SIG-M5 treated with dmso at 0.1 percent for 504 hours (cell line): ENCODE measurements around the gene NUP98.
A peak's percentile ranks its signal among the peaks of the same experiment; 100 is the strongest.
"Not testable (repeated sequence)": the region's sequence is repeated elsewhere in the genome, so short reads cannot be mapped to it uniquely, and the experiment has no call there.

ENCODE experiments used
- DNase-seq: peaks from one replicate; lab custom pipeline; 2025; ENCODE audit not compliant: unreplicated experiment; lab: John Stamatoyannopoulos, UW

Gene NUP98

DNA sequence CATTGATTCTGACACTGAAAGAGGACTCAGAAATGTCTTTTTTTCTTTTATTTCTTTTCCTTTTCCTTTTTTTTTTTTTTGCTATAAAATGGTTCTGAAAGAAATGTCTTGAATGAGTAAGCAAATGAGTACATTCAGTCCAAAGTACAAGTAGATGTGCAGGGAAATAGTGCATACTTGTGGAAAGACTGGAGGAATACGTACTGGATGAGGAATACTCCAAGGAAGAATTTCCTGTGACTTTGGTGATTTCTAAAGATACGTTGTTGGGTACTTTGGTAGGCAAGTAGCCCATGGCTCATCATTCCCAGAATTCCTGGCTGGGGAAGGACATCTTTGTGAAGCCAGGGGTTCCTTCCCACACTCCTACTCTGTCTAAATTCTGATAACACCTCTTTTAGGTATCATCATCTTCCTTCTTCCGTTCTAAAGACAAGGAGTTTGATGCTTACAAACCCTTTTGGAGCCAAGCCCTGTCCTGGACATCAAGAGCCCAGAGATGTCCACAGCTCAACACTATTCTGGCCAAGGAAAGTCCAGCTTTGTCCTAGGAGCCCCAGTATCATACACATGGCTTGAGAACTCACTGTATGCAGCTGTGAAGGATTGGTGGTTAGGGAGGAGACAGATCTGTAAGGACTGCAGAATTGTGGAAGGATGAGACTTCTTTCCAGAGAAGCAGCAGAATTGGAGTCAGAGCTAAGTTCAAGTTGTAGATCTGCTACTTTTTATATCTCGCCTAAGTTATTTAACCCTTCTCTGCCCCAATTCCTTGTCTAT, 4.8 kb upstream of the NUP98 start:
- DNase-seq, result no peak

DNA sequence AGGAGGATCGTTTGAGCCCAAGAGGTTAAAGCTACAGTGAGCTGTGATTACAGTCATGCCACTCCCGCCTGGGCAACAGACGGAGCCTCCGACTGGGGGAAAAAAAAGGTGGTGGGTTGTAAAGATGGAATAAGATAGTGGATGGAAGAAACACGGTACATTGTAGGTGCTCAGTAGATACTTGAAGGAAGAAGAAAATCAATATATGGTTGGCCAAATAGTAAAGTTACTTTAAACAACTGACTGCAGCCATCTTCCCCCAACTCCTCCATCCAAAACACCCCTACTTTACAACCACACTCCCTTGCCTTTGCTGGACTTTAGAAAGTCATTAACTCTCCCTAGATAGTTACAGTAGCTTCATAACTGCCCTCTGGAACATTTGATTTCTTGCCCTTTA, 2.5 kb upstream of the NUP98 start:
- DNase-seq, result no peak

DNA sequence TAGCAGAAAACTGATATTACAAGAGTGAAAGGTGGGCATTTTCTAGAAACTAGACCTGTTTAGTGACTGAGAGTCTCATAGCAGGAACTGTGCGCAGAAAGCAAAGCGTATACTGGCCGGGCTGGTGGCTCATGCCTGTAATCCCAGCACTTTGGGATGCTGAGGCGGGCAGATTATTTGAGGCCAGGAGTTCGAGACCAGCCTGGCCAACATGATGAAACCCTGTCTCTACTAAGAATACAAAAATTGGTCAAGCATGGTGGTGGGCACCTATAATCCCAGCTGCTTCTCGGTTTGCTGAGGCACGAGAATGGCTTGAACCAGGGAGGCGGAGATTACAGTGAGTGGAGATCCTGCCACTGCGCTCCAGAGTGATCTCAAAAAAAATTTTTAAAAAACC, 1.8 kb upstream of the NUP98 start:
- DNase-seq, result no peak

- no peak for DNase-seq
Measured at GRCh38 chr11:3796801-3797328, 489 bp downstream of the NUP98 start.

DNA sequence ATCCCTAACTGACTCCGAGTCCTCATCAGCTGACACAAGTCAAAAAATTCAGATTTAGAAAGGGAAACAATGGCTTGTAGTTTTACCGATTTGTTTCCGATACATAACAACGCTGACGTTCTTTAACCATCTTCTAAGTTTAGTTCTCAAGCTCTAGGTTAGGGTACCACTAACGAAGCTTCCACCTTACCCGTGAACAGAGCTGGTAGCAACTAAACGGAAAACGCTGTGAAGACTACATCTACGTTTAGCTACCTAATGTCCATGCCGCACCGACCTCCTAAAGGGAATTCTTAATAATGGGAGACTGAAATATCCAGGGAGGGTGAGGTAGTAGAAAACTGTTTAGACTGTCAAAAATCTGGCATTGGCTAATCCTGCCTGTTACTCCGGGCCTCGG, 1.0 kb downstream of the NUP98 start:
- no peak for DNase-seq

GRCh38 chr11:3796002-3796311, 1.4 kb downstream of the NUP98 start:
- no peak for DNase-seq

DNA sequence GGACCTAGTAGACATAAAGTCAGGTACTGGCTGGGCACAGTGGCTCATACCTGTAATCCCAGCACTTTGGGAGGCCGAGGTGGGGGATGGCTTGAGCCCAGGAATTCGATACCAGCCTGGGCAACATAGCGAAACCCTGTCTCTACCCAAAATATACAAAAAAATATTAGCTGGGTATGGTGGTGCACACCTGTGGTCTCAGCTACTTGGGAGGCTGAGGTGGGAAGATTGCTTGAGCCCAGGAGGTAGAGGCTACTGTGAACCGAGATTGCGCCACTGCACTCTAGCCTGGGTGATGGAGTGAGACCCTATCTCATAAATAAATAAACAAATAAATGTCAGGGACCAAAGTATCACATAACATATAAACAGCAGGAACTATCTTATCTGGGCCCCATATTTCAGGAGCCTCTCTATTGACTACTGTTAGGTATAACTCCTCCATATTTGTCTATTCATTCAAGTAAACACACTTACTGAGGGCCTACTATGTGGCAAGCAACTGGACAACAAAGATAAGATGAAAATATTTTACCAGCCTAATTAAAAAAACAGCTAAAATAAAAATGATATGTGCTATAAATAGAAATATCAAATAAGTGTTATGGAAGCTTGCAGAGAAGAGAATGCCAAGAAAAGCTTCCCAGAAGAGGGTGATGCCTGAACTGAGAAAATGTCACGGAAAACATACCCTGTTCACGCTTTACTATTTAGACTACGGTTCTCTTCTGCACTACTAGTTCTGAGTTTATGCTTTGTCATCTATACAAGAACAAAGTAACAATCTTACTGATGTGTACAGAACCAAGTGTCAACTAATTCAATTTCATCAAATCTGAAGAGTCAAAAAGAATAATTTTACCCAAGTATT, 2.0 kb downstream of the NUP98 start:
- DNase-seq, result no peak

DNA sequence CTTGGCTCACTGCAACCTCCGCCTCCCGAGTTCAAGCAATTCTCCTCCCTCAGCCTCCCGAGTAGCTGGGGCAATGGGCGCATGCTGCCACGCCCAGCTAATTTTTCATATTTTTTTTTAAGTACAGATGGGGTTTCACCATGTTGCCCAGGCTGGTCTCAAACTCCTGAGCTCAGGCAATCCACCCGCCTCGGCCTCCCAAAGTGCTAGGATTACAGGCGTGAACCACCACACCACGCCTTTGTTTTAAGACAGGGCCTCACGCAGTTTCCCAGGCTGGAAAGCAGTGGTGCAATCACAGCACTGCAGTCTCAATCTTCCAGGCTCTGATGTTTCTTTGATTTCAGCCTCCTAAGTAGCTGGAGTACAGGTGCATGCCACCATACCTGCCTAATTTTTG, 3.0 kb downstream of the NUP98 start:
- DNase-seq, result not testable (repeated sequence)

- no peak for DNase-seq
Measured at GRCh38 chr11:3786781-3787428, 10.4 kb downstream of the NUP98 start.

DNA sequence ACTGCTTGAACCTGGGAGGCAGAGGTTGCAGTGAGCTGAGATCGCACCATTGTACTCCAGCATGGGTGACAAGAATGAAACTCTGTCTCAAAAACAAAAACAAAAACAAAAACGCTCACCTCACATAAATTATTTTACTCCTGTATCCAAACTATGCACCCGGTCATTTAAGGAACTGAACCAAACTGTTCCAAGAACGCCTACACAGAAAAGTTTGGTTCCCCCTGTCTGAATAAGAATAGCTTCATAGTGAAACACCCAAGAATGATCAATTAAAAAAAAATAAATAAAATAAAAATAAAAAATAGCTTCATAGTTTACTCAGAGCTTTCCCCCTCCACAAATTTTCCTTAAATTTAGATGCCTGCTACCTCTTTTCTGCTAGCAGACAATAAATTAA, 13.7 kb downstream of the NUP98 start:
- no peak for DNase-seq

GRCh38 chr11:3782963-3783362, 14.4 kb downstream of the NUP98 start:
- DNase-seq, result no peak

DNA sequence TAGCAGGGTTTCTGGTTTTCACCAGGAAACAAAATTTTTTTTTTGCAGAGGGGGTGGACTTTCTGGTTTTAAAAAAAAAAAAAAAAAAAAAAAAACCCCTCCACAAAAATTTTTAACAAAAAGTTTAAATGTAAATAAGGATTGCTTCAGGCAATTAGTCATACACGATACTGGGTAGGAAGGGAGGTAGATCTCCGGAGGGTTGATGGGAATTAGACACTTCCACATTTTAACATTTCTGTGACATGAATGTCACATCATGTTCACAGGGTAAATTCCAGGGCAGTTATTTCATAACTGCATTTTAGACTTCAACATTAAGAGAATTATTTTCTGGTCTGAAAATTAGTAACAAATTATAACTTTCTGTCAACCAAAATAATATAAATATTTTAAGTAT, 15.9 kb downstream of the NUP98 start:
- DNase-seq, result peak; percentile 74

DNA sequence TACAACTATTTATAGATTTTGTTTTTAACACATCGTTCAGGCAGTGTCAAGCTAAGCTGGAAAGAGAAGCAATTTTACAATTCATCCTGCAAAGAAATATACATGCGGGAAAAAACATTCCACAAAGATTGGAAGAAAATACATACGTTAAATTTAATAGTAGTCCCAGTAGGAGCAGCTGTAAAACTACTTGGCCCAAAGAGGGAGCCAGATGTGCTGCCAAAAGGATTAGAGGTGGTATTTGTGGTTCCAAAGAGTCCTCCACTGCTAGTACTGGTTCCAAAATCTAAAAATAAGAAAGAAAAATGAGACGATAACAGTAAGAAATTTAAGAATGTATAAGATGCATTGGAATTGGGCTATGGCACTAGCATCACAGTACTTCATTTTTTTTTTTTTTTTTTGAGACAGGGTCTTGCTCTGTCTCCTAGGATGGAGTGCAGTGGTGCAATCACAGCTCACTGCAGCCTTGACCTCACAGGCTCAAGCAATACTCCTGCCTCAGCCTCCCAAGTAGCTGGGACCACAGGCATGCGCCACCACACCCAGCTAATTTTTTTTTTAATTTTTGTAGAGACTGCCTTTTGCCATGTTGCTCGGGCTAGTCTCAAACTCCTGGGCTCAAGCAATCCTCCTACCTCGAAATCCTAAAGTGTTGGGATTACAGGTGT, 21.5 kb downstream of the NUP98 start:
- DNase-seq, result no peak

DNA sequence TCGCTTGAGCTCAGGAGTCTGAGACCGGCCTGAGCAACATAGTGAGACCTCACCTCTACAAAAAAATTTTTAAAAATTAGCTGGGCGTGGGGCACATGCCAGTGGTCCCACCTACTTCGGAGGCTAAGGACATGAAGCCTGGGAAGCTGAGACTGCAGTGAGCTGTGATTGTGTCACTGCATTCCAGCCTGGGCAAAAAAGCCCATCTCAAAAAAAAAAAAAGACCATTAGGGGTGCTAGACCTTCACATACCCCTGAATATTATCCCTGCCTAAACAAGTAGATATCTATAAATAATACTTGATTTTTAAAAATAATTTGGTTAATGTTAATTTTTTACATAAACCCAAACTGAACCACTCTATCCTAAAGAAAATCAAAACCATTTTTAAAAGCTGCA, 24.2 kb downstream of the NUP98 start:
- DNase-seq, result no peak

- DNase-seq, result no peak
Measured at GRCh38 chr11:3767536-3767935, 29.8 kb downstream of the NUP98 start.

DNA sequence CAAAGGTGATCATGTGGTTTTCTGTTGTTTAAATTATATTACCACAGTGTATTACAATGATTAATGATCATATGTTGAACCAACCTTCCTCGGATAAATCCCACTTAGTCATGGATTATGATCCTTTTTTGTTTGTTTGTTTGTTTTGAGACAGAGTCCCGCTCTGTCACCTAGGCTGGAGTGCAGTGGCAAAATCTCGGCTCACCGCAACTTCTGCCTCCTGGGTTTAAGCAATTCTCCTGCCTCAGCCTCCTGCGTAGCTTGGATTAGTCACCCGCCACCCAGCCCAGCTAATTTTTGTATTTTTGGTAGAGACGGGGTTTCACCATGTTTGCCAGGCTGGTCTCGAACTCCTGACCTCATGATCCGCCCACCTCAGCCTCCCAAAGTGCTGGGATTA, 30.5 kb downstream of the NUP98 start:
- not testable (repeated sequence) for DNase-seq

GRCh38 chr11:3764266-3764665, 33.1 kb downstream of the NUP98 start:
- DNase-seq, result no peak

GRCh38 chr11:3755151-3755550, 42.2 kb downstream of the NUP98 start:
- DNase-seq, result no peak

GRCh38 chr11:3753110-3753509, 44.2 kb downstream of the NUP98 start:
- DNase-seq, result no peak

- peak; percentile 33 for DNase-seq
Measured at GRCh38 chr11:3747704-3748103, 49.6 kb downstream of the NUP98 start.

DNA sequence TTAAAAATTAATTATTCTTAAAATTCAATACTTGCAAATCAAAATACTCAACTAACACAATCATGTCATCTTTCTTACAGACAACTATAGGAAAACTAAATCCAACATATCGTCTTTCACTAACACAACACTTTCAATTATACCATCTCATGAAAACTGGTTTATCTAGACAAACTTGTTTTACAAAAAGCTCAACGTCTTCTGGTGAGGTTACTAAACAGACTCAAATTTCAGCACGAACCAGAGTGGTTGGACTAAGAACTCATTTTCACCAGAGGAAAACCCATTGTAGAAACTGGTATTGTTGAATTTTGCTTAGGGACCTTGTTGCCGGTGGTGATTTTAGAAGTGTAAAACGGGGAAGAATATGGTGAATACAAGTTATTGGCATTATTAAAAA, 52.2 kb downstream of the NUP98 start:
- peak; percentile 26 for DNase-seq
